ENCODE measurements around the gene WDR86. TPM values are rescaled to one million over a fixed set of nuclear protein-coding genes. Genes with fewer than 3 reads are reported as not detected.

The WDR86 gene
- total RNA-seq, 1 donor from 2014 or later = 82.9 TPM

GRCh38 chr7:151336027-151336708 lies 73.7 kb downstream of the WDR86 start:
- H3K27ac Mint-ChIP-seq = no peak overlapping the region
- H3K4me3 Mint-ChIP-seq (ENCODE audit: low read depth) = no peak overlapping the region
- no peak for DNase-seq (ENCODE audit: low spot score, unreplicated experiment)
- H3K4me1 Mint-ChIP-seq (ENCODE audit: low read depth) = no peaks in the 10 kb centered on the region
- TF ChIP-seq CTCF (IDR thresholded peaks at IDR 0.05; ENCODE audit: unreplicated experiment) = no peak
- no peaks in the 10 kb centered on the region for H3K9me3 Mint-ChIP-seq (ENCODE audit: low read depth)
- H3K27me3 Mint-ChIP-seq = peaks cover 11% of the 10 kb centered on the region
- no peaks in the 10 kb centered on the region for H3K36me3 Mint-ChIP-seq (ENCODE audit: insufficient read depth)

GRCh38 chr7:151334628-151335027 lies 75.2 kb downstream of the WDR86 start:
- H3K27me3 Mint-ChIP-seq = peaks cover 6% of the 10 kb centered on the region
- H3K27ac Mint-ChIP-seq = no peak overlapping the region
- TF ChIP-seq CTCF (IDR thresholded peaks at IDR 0.05; ENCODE audit: unreplicated experiment) = no peak
- no peaks in the 10 kb centered on the region for H3K36me3 Mint-ChIP-seq (ENCODE audit: insufficient read depth)
- H3K4me3 Mint-ChIP-seq (ENCODE audit: low read depth) = no peak overlapping the region
- H3K4me1 Mint-ChIP-seq (ENCODE audit: low read depth) = no peaks in the 10 kb centered on the region
- H3K9me3 Mint-ChIP-seq (ENCODE audit: low read depth) = no peaks in the 10 kb centered on the region
- no peak for DNase-seq (ENCODE audit: low spot score, unreplicated experiment)

Small RNAs within 50 kb of the gene (microRNA-seq; reads per million reads assigned to microRNA genes)
- gene MIR3907 (ENCODE audit: borderline number of aligned reads, unreplicated experiment) = not detected

Other genes with a start within 250 kb of the WDR86 start
- gene GBX1, start 242.3 kb downstream of the WDR86 start, total RNA-seq = 2.0 and 2.1 TPM in 2 replicates
- not detected in 2 replicates for gene ASB10, start 222.8 kb downstream of the WDR86 start, total RNA-seq
- not detected in 2 replicates for gene H2BK1, start 199.6 kb downstream of the WDR86 start, total RNA-seq
- gene ABCF2, start 182.8 kb downstream of the WDR86 start, total RNA-seq = 48.7 and 55.1 TPM in 2 replicates
- 41.4 and 42.2 TPM in 2 replicates for gene CHPF2, start 177.6 kb downstream of the WDR86 start, total RNA-seq
- 51.1 and 52.9 TPM in 2 replicates for gene SMARCD3, start 161.3 kb downstream of the WDR86 start, total RNA-seq
- gene NUB1, start 68.2 kb downstream of the WDR86 start, total RNA-seq = 49.0 and 53.5 TPM in 2 replicates
- 2.5 and 3.2 TPM in 2 replicates for gene CRYGN, start 30.1 kb upstream of the WDR86 start, total RNA-seq
- gene RHEB, start 109.9 kb upstream of the WDR86 start, total RNA-seq = 71.7 and 78.8 TPM in 2 replicates